AG10803 (cell line): ENCODE results near the gene PAPPA.

Experiments used
- DNase-seq: peaks from one replicate; pipeline ENCODE4 v3.0.0; 2010; ENCODE audit warnings: low read depth
- H3K4me3 ChIP-seq: 2 replicates; pipeline ENCODE4 v1.5.1; 2011; ENCODE audit warnings: mild to moderate bottlenecking, low read length, control low read depth
- TF ChIP-seq, protein P1 (sequence below): conservative IDR thresholded peaks from 2 replicates; pipeline ENCODE4 v1.5.1; 2011; ENCODE audit warnings: mild to moderate bottlenecking, low read length, control low read depth, inconsistent platforms

The PAPPA gene

DNA sequence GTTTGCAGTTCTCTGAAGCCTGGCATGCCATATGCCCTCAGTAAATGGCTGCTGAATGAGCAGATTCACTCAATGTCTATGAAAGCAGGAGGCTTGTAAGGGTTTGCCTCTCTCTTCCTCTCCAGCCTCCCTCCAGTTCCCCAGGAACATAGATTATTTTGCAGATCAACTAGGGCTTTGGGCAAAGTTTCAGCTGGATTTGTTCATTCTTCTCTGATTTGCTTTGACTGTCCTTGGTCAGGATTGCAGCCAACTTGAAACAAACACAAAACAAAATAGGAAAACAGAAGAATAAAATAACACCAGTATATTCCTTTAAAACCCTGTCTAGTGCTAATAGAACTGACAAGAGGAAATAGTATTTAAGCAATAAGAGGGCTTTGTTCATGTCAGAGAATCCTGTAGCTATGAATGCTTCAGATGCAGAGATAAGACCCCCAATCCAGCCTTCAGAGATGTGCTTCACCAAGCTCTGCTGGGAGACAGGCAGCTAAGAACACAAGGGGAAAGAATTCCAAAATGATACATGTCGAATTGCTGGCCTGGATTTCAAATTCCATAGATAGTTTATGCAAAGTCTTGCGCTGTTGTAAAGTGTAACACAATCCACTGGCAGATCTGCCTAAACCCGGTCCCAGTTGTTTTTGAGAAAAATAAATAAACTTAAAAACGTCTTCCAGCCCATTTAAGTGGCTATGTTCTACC is 174.3 kb downstream of the PAPPA start:
- TF ChIP-seq, protein P1, sequence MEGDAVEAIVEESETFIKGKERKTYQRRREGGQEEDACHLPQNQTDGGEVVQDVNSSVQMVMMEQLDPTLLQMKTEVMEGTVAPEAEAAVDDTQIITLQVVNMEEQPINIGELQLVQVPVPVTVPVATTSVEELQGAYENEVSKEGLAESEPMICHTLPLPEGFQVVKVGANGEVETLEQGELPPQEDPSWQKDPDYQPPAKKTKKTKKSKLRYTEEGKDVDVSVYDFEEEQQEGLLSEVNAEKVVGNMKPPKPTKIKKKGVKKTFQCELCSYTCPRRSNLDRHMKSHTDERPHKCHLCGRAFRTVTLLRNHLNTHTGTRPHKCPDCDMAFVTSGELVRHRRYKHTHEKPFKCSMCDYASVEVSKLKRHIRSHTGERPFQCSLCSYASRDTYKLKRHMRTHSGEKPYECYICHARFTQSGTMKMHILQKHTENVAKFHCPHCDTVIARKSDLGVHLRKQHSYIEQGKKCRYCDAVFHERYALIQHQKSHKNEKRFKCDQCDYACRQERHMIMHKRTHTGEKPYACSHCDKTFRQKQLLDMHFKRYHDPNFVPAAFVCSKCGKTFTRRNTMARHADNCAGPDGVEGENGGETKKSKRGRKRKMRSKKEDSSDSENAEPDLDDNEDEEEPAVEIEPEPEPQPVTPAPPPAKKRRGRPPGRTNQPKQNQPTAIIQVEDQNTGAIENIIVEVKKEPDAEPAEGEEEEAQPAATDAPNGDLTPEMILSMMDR: no peak
- H3K4me3 ChIP-seq: no peak overlapping the region
- peak; percentile 76 for DNase-seq

DNA sequence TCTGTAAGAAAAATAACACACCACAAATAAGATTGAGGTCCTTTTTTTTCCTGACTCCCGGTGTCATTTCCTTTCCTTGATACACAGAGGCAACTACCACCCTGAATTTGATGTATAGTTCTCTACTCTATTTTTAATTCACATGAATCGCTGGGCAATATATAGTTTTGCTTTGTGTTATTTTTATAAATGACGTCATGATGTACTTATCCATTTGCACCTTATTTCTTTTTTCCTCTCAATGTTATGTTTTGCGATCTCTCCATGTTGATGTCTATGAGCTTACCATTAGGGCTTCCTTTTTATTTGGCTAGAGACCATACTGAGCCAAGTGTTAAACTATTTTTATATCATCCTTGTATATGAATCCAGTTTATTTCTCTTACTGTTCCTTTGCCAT is 175.9 kb downstream of the PAPPA start:
- TF ChIP-seq, protein P1: no peak
- no peak overlapping the region for H3K4me3 ChIP-seq

DNA sequence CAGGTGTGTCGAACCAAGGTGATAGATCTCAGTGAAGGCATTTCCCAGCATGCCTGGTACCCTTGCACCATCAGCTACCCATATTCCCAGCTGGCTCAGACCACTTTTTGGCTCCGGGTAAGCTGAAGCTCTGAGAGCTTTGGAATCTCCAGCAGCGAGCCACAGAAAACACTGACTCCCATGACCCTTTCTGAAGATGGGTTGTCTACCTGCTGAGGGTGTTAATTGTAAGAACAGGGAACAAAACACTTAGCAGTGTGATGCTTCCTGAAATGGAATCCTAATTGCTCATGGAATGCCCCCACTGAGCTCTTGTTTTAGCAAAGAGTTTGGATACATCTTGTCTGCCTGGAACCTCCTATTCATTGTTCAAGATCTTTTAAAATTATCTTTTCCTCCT is 177.7 kb downstream of the PAPPA start:
- no peak for DNase-seq
- no peak overlapping the region for H3K4me3 ChIP-seq
- TF ChIP-seq, protein P1: no peak

More for the DNA sequence above, 175.9 kb downstream of the PAPPA start:
- no peak for DNase-seq

DNA sequence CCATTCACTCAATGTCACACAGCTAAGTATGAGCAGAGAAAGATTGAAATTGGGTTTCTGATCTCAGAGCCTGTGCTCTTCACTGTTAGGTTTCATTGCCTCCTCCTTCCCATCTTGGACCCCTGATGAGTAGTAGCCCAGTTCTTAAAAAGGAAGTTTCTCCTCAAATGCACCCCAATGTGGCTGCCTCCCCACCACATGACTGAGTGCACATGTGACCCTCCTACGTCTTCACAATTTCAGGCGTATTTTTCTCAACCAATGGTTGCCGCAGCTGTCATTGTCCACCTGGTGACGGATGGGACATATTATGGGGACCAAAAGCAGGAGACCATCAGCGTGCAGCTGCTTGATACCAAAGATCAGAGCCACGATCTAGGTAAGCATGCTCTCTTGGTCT is 178.5 kb downstream of the PAPPA start:
- TF ChIP-seq, protein P1: no peak
- no peak for DNase-seq
- H3K4me3 ChIP-seq: no peak overlapping the region

DNA sequence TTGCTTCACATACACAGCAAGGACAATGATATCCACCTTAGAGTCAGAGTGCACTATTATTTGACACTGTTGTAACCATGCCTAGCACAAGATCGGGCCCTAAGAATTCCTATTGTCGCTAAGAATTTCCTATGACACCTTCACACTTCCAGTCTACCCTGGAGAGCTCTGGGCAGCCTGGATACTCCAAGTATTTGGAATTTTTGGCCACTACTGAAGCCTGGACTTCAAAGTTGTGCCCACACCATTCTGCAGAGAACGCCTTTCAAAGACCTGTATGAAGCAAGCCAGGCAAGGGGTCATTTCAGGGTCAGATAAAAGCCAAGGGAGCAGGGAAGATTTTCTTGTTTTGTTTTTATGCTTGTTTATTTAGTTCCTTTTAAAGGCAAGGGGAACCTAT is 179.7 kb downstream of the PAPPA start:
- TF ChIP-seq, protein P1: no peak
- H3K4me3 ChIP-seq: no peak overlapping the region
- DNase-seq: no peak

DNA sequence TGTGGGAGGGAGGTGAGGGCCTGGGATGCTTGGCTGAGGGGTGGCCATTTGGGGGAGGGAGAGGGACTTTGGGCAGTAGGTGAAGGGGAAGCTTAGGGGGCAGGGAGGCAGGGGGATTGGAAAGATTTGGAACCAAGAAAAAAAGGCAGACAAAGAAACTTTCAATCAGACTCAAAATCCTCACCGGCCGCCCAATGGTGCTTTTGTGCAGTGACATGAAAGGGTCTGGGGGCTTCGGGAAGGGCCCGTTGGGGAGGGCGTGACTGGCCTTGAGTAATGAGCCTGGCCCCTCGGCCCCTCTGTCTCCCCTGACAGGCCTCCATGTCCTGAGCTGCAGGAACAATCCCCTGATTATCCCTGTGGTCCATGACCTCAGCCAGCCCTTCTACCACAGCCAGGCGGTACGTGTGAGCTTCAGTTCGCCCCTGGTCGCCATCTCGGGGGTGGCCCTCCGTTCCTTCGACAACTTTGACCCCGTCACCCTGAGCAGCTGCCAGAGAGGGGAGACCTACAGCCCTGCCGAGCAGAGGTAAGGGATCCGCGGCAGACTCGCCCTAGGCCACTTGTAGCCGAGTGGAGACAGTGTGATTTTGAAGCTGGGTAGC is 181.1 kb downstream of the PAPPA start:
- DNase-seq: no peak
- TF ChIP-seq, protein P1: no peak
- no peak overlapping the region for H3K4me3 ChIP-seq

DNA sequence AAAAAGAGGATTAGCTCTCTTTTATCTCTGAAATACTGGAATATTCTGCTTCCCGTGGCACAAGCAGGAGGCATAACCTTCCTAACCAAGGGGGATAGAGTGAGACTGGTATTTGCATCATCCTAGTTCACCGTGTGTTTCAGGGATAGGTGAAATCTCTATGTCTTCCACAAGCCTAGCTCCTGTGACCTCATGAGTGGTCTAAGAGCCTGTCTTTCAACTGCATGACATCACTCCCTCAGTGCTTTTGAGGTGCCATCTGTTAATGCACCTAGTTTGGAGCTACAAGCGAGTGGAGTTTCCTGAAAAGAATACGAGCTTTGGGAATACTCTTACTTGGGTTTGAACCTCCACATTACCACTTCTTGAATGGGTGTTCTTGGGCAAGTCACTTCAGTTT is 181.8 kb downstream of the PAPPA start:
- no peak overlapping the region for H3K4me3 ChIP-seq
- TF ChIP-seq, protein P1: no peak
- DNase-seq: no peak
